NCI-H2081 (cell line): ENCODE measurements around the gene CBFA2T2.
"Not testable (repeated sequence)": the region's sequence is repeated elsewhere in the genome, so short reads cannot be mapped to it uniquely, and the experiment has no call there.

Source experiments
- DNase-seq, 2 experiments: peaks; one replicate each; lab custom pipeline; 2025; lab: John Stamatoyannopoulos, UW

Gene CBFA2T2

DNA sequence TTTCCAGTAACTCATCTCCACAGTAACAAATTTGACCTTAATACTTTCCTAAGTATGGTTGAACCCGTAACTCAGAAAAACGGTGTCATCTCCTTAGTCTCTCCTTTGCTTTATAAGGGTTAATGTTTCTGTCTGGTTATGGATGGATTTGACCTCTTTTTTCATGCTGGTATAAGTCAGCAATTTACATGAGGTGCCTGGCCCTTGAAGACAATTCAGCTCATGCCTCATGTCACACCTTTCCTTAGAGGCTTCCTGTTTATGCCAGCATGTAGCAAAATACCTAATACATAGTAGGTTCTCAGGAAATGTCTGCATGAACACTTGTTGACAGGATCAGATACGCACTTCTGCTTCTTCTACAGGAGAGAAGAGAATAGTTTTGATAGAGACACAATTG lies 134.5 kb downstream of the CBFA2T2 start:
- DNase-seq, result no peak

DNA sequence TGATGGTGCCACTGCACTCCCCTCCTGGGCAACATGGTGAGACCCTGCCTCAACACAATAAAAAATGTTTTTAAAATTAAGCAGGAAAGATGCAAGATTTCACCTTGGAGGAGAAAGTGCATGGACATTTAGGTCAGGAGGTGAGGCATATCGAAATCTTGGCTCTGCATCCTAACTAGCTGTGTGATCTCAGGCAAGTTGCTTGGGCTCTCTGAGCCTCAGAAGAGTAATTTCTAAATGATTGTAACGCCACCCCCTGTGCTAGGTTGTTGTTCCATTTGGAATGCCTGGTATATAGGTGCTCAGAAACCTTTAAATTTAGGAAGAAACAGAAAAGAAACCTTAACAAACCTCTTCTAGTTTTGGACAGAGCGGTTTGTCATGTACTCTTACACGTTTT lies 136.3 kb downstream of the CBFA2T2 start:
- DNase-seq, result no peak

DNA sequence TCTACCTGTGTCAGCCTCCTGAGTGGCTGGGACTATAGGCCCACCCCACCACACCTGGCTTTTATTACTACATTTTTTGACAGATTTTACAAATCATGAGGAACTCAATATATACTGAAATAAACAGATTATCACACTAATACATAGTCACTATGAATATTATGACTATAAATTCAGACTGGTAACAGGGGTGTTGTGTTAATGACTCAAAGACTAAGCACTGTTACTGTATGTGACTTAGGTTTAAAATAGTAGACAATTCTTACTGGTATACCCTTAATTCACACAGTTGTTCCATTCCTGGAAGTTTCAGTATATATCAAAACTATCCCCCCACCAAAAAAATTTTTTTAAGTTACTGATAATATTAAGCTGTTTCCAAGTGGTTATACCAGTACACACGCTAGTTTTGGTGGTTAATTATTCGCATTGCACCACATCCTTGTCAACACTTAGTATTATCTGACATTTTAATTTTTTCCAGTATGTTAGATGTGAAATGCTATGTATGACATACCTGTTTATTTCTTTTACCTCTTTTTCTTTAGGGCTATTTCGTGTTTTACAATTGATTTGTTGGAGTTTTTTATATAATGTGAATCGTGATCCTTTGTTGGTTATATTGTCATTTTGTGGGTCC lies 137.8 kb downstream of the CBFA2T2 start:
- no peak for DNase-seq

DNA sequence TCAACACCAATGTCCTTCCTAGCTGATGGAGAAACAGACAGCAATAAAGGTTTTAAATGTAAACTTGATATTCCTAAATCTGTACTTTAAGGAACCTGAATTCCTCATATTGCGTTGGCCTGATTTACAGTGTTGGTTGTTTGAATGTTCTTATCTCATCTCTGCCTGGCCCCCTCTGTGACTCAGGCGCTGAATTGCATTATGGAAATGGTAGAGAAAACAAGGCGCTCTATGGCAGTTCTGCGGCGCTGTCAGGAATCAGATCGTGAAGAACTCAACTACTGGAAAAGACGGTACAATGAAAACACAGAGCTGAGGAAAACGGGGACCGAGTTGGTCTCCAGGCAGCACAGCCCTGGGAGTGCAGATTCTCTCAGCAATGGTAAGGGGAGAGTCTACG lies 139.6 kb downstream of the CBFA2T2 start:
- DNase-seq, result no peak

DNA sequence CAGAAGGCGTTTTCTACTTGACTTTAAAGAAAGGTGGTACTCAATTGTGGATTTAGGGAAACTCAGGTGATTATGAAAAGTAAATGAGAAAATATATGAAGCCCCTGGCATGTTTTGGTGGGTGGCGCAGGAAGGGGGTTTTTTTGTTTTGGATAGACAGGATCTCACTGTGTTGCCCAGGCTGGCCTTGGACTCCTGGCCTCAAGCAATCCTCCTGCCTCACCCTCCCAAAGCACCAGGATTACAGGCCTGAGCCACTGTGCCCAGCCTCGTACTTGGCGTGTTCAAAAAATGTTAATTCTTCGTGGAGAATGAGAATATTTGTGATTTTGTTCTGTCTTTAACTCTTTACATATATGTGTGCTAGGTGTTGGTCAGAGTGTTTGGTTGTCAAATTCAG lies 140.1 kb downstream of the CBFA2T2 start:
- DNase-seq, result no peak

DNA sequence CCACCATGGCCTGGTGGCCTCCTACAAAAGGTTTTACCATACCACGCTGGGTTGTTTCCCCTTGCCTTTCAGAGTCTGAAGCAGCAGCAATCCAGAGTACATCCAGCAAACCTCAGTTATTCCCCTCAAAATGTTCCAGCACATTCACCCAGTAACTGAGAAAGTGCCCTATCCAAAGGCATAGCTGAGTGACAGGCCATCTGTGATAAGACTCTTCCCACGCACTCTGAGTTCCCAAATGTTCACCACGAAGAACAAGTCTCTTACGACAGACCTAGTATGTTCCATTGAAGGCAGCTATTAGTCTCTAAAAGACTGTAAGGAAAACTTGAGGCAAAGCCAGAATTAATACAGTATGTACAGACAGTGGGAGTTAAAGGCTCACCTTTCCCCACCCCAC lies 140.6 kb downstream of the CBFA2T2 start:
- DNase-seq, result no peak

DNA sequence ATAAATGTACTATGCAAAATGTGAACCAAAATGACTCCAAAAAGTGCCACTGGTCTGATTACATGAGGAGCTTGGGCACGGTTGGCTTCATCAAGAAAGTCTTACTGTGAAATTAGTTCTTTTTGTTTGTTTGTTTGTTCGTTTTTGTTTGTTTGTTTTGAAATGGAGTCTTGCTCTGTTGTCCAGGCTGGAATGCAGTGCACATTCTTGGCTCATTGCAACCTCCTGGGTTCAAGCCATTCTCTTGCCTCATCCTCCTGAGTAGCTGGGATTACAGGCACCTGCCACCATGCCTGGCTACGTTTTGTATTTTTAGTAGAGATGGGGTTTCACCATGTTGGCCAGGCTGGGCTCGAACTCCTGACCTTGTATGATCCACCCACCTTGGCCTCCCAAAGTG lies 142.0 kb downstream of the CBFA2T2 start:
- DNase-seq, result not testable (repeated sequence)

DNA sequence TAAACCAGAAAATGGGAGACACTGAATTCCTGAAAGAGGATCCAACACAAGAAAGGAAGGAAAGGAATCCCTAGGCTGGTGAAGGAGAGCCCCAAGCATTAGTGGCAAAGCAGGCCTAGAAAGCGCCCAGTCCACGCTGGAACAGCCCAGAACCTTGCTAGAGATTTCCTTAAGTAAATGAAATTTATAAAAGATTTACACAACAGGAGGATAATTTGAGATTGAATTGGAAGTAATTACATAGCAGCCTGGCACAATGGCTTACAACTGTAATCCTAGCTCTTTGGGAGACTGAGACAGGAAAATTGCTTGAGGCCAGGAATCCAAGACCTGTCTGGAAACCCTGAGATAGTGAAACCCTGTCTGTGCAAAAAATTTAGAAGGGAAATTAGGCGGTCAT lies 145.4 kb downstream of the CBFA2T2 start:
- peak in 1 of 2 experiments; percentile 20 for DNase-seq

DNA sequence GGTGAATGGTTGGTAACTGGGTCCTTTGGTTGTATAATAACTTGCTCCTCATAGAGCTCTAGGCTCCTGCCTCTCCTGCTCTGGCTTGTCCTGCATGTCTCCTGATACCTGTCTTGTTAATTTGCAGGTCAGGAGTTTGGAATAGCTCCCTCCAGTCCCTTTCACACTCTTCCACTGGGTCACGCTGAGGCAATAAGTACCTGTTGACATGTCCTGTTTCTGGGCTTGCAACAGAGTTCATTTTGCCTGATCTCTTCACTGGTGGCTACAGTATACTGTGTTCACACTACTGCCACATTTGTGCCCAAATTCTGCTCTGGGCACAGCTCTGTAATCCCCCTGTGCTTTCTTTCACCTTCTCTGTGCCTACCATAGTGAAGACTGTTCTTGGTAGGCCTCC lies 146.9 kb downstream of the CBFA2T2 start:
- DNase-seq, result no peak

DNA sequence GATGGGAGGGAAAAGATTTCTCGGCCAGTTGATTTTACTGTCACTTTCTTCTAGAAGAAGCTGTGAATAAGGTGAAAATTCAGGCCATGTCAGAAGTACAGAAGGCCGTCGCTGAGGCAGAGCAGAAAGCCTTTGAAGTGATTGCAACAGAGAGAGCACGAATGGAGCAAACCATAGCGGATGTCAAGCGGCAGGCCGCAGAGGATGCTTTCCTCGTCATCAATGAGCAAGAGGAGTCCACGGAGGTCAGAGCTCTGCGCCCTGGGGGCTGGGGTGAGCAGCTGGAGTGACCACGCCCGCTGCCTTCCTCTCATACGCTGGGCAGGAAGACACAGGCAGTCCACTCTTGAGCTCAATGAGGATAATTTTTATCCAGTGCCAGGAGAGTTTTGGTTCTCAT lies 150.4 kb downstream of the CBFA2T2 start:
- no peak for DNase-seq

DNA sequence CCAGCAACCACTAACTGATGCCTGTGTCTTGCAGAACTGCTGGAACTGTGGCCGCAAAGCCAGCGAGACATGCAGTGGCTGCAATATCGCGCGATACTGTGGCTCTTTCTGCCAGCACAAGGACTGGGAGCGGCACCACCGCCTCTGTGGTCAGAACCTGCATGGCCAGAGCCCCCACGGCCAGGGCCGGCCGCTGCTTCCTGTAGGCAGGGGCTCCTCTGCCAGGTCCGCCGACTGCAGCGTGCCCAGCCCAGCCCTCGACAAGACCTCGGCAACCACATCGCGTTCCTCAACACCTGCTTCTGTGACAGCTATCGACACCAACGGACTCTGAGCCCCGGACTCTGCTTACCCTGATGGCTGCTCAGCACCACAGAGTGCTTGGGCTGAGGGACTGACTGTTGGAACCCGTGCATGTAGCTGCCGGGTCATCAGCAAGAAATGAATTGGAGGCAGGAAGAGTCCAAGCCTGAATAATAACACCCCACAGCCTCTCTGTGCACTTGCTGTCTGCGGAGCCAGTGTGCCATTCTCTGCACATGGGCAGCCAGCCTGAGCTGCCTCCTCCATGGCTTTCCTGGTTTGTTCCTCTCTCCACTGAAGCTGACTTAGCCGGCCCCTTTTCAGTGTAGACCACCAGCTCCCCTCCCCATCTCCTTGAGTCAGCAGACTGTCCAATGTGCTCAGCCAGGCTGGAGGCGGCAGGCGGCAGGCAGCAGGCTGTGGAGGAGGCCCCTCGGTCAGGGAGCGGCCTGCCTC lies 154.6 kb downstream of the CBFA2T2 start:
- no peak for DNase-seq

DNA sequence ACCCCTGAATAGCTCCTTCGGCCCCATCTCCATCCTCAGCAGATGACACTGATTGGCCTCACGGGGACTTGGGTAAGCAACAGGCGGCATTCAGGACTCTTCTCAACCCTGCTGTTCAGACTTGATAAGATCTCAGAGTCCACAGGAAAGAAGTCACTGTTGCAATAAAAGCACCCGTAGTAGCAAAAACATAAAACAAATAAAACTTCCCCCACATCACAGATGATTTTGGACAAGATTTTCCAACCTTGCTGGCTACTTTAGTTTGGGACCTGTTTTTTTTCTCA lies 155.1 kb downstream of the CBFA2T2 start:
- no peak for DNase-seq

DNA sequence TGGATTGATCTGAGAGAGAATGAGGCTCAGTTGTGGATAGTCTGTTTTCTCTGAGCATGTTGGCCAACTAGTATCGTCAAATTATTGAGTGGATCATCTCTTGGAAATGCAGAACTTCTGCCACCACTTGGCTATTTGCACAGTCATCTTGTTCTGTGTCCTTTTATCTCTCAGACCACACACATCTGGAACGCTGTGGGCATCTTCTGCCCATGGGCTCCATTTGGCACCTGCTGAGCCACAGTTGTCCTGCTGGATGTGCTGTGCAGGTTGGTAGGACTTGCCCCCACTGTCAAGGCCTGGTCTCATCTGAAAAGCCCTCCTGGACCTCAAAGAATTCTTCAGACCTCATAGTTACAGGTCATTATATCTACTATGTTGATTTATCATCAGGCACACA lies 155.5 kb downstream of the CBFA2T2 start:
- DNase-seq, result no peak

DNA sequence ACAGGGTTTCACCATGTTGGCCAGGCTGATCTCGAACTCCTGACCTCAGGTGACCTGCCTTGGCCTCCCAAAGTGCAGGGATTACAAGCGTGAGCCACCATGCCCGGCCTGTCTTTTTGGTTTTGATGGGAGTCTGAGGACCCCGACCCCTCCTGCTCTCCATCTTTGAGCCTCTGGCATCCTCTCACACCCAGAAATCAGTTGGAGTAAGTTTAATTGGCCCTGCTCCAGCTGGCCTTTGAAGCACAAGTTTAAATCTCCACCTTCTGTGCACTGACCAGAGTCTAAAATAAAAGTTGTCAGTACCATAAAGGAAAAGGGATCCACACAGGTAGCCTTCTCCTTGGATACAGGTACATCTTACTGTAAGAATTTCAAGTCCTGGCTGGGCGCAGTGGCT lies 156.3 kb downstream of the CBFA2T2 start:
- DNase-seq, result no peak

DNA sequence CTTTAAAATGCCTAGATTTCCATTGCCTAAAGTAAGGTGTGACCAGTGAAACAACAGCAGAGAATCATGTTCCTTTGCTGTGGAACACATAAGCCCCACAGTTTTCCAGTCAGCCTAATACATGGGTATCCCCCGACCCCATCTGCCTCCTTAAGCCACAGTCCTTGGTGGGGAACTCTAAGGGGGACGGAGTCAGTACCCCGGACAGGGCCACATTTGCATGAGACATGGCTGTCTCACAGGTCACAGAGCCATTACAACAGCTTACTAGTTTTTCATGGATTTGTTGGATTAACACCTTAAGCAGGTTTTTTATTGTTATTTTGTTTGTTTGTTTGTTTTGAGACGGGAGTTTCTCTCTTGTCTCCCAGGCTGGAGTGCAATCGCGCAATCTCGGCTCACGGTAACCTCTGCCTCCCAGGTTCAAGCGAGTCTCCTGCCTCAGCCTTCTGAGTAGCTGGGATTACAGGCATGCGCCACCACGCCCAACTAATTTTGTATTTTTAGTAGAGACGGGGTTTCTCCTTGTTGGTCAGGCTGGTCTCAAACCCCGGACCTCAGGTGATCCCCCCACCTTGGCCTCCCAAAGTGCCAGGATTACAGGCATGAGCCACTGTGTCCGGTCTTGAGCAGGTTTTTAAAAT lies 157.2 kb downstream of the CBFA2T2 start:
- not testable (repeated sequence) for DNase-seq

DNA sequence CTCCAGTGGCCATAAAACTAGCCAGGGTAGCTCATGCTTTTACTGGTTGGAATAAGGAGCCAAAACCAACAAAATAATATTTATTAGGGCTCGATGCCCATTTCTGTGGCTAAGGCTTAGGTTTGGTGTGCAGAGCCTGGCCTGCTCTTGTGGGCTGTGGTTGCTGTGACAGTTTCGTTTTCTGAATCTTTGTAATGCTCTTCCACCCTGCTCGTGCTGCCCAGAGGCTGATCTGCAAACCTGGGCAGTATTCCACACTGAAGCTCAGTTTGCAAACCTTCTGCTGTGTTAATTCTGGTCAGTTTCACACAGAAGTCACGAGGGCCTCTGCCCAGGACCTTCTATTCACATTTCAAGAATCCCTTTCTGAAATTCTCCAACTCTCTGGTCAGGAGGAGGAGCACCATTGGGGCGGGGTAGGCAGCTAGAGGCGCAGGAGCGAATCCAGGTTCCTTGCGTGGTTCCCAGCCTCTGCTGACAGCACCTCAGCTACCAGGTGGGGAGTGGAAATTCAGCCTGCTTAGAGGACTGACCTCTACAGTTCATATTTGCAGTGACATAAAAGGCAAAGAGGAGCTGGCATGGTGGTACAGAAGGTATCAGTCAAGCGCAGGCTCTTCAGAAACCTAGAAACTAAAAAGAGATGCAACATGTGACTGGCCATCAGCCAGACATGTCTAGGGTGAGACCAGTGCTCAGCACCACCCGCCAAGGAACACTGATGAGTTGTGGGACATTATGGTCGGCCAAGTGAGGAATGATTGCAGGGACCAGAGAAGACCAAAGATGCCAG lies 157.9 kb downstream of the CBFA2T2 start:
- DNase-seq, result no peak

DNA sequence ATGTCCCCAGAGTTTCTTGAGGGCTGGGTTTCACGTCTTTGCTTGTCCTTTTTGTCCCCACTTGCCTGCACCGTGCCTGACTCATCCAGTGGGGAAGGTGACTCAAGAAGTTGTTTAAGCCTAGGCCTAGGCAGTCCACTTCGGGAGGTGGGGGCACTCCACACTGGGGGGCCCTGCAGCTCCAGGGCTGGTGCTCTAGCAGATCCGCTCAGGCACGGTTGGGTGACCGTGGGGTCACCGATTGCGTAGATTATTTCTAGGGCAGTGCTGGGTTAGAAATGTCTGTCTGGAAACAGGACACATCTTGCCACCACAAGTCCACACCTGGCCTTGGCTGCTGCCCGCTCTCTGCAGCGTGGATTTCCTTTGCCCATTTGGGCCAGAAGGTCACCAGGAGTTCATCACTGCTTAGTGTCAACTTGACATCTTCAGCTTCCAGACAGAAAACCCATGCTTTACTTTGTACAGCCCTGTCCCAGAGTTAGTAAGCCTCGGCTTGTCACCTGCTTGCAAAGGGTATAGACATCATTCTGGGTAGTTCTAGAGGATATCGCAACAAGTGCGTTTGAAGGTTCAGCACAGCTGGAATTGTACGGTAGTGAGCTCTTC lies 158.6 kb downstream of the CBFA2T2 start:
- DNase-seq, result no peak

DNA sequence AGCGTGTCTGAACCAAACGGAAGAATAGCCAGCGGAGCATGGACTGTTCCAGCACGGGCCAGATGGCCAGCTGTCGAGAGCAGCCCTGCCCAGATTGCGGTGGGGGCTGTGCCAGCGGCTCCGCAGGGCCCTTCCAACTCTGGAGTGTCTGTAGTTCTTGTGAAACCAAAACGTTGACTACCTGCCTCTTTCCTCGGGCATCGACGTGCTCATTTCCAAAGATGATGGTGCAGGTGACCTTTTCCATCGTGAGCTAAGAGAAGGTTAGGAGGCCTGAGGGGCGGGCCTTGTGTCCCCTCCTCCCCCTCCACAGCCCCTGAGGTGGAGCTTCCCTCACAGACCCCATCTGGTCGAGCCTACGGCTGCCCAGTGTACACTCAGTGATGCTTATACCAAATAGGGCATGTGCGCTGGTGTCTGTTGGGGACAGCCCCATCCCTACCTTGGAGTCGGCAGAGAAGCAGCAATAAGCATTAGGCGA lies 159.3 kb downstream of the CBFA2T2 start:
- peak; percentile 19 to 48 for DNase-seq

DNA sequence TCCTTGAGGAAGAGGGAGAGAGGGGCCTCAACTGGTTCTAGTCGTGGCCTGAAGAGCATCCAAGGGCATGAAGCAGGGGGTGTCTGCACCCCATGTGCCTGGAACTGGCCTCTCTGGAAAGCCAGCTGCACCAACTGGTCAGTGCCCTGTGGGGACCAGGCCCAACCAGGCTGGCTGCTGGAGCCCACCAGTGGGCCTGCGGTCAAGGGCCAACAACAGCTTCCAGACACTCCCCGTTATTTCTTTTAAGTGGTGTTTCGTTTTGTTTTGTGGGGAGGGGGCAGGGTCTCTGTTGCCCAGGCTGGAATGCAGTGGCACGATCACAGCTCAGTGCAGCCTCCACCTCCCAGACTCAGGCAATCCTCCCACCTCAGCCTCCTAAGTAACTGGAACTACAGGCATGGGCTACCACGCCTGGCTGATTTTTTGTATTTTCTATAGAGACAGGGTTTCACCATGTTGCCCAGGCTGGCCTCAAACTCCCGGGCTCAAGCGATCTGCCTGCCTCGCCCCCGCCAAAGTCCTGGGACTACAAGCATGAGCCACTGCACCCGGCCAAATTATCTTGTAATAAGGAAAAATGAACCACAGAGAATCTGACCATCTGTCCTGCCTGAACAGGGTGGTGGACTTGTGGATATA lies 160.3 kb downstream of the CBFA2T2 start:
- DNase-seq, result no peak

DNA sequence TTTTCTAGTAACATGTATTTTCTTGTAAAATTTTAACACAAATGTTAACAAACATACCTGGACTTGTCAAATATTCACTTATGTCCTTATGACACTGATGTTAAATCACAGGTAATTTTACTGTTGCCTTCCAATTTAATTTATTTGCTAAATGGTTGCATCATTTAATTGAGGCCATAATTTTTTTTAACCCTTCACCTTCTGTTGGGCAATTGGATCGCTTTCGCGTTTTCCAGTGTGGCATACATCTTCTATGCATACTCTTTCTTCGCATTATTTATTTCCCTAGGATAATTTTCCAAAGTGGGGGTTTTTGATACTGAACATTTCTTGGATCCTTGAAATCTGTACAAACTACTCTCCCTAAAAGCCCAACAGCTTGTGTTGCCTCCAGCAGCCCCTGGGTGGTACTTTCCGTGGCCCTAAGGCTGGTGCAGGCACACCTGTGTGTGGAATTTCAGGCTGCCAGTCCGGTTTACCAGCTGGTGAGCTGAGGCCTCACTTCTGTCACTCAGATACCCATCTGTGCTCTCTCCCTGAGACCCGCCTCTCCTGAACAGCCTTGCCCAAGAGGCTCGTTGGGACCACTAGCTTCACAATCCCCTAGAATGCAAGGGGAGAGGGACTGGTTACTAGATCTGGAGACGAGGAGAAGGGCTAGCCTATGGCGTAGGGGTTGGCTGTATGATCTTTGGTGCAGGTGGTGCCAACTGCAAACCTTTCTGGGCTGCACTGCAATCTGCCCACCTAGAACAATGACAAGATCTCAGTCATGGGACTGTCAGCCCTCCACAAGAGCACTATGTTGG lies 161.1 kb downstream of the CBFA2T2 start:
- peak in 1 of 2 experiments; percentile 37 for DNase-seq

DNA sequence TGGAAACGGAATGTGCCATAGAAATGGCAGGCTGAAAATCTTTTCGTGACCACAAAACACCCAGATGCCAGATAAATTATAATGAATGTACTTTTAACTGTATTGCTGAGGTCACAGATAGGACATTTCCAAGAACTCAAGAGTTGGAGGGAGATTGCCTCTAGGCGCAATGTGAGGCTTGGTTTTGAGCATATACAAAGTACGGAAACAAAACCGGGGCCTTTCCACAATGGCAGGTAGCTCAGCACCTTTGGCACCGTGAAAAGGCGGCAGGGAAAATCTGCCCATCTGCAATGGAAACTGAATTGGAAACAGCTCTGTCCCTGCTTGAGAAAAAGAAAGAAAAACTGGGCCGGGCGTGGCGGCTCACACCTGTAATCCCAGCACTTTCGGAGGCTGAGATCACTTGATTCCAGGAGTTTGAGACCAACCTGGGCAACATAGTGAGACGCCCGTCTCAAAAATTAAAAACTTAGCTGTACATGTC lies 161.7 kb downstream of the CBFA2T2 start:
- no peak for DNase-seq
